ENCODE results near the gene BBLN.

BBLN gene

GRCh38 chr9:128124873-128125579, 35.0 kb upstream of the BBLN start:
- peak overlapping the region; percentile 92 for H3K4me3 ChIP-seq (ENCODE audit: low read depth, low read length)
- TF ChIP-seq CTCF (IDR thresholded peaks at IDR 0.05; ENCODE audit: low read depth, low read length): peak; percentile 79
- TF ChIP-seq POLR2A (IDR thresholded peaks at IDR 0.05; ENCODE audit: extremely low read depth, insufficient read length): no peak
- TF ChIP-seq MYC (IDR thresholded peaks at IDR 0.05; ENCODE audit: low read depth, low read length): no peak
- DNase-seq (ENCODE audit: low read depth): peak; percentile 79

- TF ChIP-seq CTCF (IDR thresholded peaks at IDR 0.05; ENCODE audit: low read depth, low read length): no peak
- TF ChIP-seq MYC (IDR thresholded peaks at IDR 0.05; ENCODE audit: low read depth, low read length): no peak
- TF ChIP-seq MAX (IDR thresholded peaks at IDR 0.05; ENCODE audit: low read depth, low read length): no peak
- no peak for TF ChIP-seq POLR2A (IDR thresholded peaks at IDR 0.05; ENCODE audit: extremely low read depth, insufficient read length)
- H3K4me3 ChIP-seq (ENCODE audit: low read depth, low read length): peak overlapping the region; percentile 92
- DNase-seq (ENCODE audit: low read depth): peak; percentile 80
Measured at GRCh38 chr9:128125580-128126354, 34.3 kb upstream of the BBLN start.

GRCh38 chr9:128127568-128127989, 32.5 kb upstream of the BBLN start, which contains the start of gene PTGES2:
Gene PTGES2 (minus strand): TSS chr9:128127729. CDS start chr9:128127717, 12 bp downstream.
- peak; percentile 90 for DNase-seq (ENCODE audit: low read depth)
- peak; percentile 83 for TF ChIP-seq MYC (IDR thresholded peaks at IDR 0.05; ENCODE audit: low read depth, low read length)
- TF ChIP-seq CTCF (IDR thresholded peaks at IDR 0.05; ENCODE audit: low read depth, low read length): no peak
- TF ChIP-seq POLR2A (IDR thresholded peaks at IDR 0.05; ENCODE audit: extremely low read depth, insufficient read length): peak; percentile 29
- TF ChIP-seq MAX (IDR thresholded peaks at IDR 0.05; ENCODE audit: low read depth, low read length): peak; percentile 60; the same call in 1 of the 2 replicates
- peak within 1 kb of the TSS; percentile 92 for H3K4me3 ChIP-seq (ENCODE audit: low read depth, low read length)

- no peak for TF ChIP-seq CTCF (IDR thresholded peaks at IDR 0.05; ENCODE audit: low read depth, low read length)
- TF ChIP-seq MYC (IDR thresholded peaks at IDR 0.05; ENCODE audit: low read depth, low read length): peak; percentile 87
- no peak for TF ChIP-seq POLR2A (IDR thresholded peaks at IDR 0.05; ENCODE audit: extremely low read depth, insufficient read length)
- TF ChIP-seq MAX (IDR thresholded peaks at IDR 0.05; ENCODE audit: low read depth, low read length): peak; percentile 98
- peak; percentile 91 for DNase-seq (ENCODE audit: low read depth)
- H3K4me3 ChIP-seq (ENCODE audit: low read depth, low read length): peak overlapping the region; percentile 92
Measured at GRCh38 chr9:128127990-128128835, 31.9 kb upstream of the BBLN start.

GRCh38 chr9:128128836-128129590, 31.1 kb upstream of the BBLN start:
- TF ChIP-seq POLR2A (IDR thresholded peaks at IDR 0.05; ENCODE audit: extremely low read depth, insufficient read length) (no peak), MYC (IDR thresholded peaks at IDR 0.05; ENCODE audit: low read depth, low read length) (no peak), CTCF (IDR thresholded peaks at IDR 0.05; ENCODE audit: low read depth, low read length) (no peak), MAX (IDR thresholded peaks at IDR 0.05; ENCODE audit: low read depth, low read length) (no peak)
- no peak for DNase-seq (ENCODE audit: low read depth)
- H3K4me3 ChIP-seq (ENCODE audit: low read depth, low read length): peak overlapping the region; percentile 62

All from NB4 (cell line).